Fibroblast of lung (primary cell): ENCODE data around the gene RASL11A. TPM values are rescaled to one million over a fixed set of nuclear protein-coding genes. Genes with fewer than 3 reads are reported as not detected.

Experiments used
- DNase-seq, 2 donors: peaks; one replicate each; pipeline versions ENCODE4 v3.0.0 to v3.0.0-alpha.2; 2010; ENCODE audit warnings: low read depth in 2 of 2
- H2AFZ ChIP-seq: 2 replicates; pipeline ENCODE4 v1.5.1; 2012; ENCODE audit warnings: low read length, control low read depth, inconsistent platforms
- H3K27ac ChIP-seq: 2 replicates; pipeline ENCODE4 v1.5.1; 2011; ENCODE audit warnings: low read length, control low read depth; ENCODE audit not compliant: insufficient read depth
- H3K27me3 ChIP-seq: 2 replicates; pipeline ENCODE4 v1.5.1; 2011; ENCODE audit warnings: mild to moderate bottlenecking, low read length; ENCODE audit not compliant: control insufficient read depth, insufficient read depth
- H3K36me3 ChIP-seq: 2 replicates; pipeline ENCODE4 v1.5.1; 2011; ENCODE audit warnings: low read length; ENCODE audit not compliant: control insufficient read depth, insufficient read depth
- H3K4me1 ChIP-seq: 2 replicates; pipeline ENCODE4 v1.5.1; 2011; ENCODE audit warnings: low read length; ENCODE audit not compliant: control insufficient read depth, insufficient read depth; ENCODE audit errors: extremely low read depth
- H3K4me2 ChIP-seq: 2 replicates; pipeline ENCODE4 v1.5.1; 2011; ENCODE audit warnings: low read length, control low read depth; ENCODE audit not compliant: insufficient read depth; ENCODE audit errors: extremely low read depth
- H3K4me3 ChIP-seq, 4 experiments: fragments of 200-600 bp in 1 of 4; sonication (generic) in 1 of 4; replicated peaks in 1 of 4; 2 replicates each; pipeline ENCODE4 v1.5.1; 2011 to 2016; ENCODE audit warnings: low read length in 4 of 4, low read depth in 3 of 4, mild to moderate bottlenecking in 3 of 4, control low read depth in 2 of 4, inconsistent platforms in 1 of 4, mixed read lengths in 1 of 4; ENCODE audit not compliant: insufficient read depth in 1 of 4; ENCODE audit errors: control extremely low read depth in 1 of 4
- H3K79me2 ChIP-seq: 2 replicates; pipeline ENCODE4 v1.5.1; 2012; ENCODE audit warnings: mild to moderate bottlenecking, low read length, inconsistent platforms; ENCODE audit not compliant: control insufficient read depth, insufficient read depth
- H3K9ac ChIP-seq: 2 replicates; pipeline ENCODE4 v1.5.1; 2011; ENCODE audit warnings: mild to moderate bottlenecking, low read length, control low read depth; ENCODE audit not compliant: insufficient read depth
- H3K9me3 ChIP-seq: 2 replicates; pipeline ENCODE4 v1.5.1; 2012; ENCODE audit warnings: low read depth, low read length; ENCODE audit not compliant: control insufficient read depth, insufficient read depth
- H4K20me1 ChIP-seq: 2 replicates; pipeline ENCODE4 v1.5.1; 2011; ENCODE audit warnings: low read length; ENCODE audit not compliant: control insufficient read depth, insufficient read depth; ENCODE audit errors: extremely low read depth
- EZH2 ChIP-seq: IDR thresholded peaks from 2 replicates; pipeline ENCODE4 v1.5.1; 2012; ENCODE audit warnings: low read length, control low read depth, mild to moderate bottlenecking; ENCODE audit errors: missing control alignments
- polyA plus RNA-seq, 2 donors: library from polyadenylated mRNA; depleted of rRNA in 1 of 2; stranded (reverse) in 1 of 2; unstranded in 1 of 2; fragments of >200 nt; gene quantifications; 2 replicates each; pipeline ENCODE4 v1.2.1, GENCODE V29; 2011 to 2012; ENCODE audit warnings: missing spikeins in 1 of 2
- total RNA-seq: library from RNA; depleted of rRNA; stranded (reverse); fragments of >200 nt; gene quantifications from 2 replicates; pipeline ENCODE4 v1.2.1, GENCODE V29; 2014
- TF ChIP-seq, protein P1 (sequence below), 2 donors: IDR thresholded peaks in 1 of 2; conservative IDR thresholded peaks in 1 of 2; 1 replicate in 1 of 2; 2 replicates in 1 of 2; pipeline ENCODE4 v1.5.1; 2011 to 2012; ENCODE audit warnings: low read length in 2 of 2, control low read depth in 1 of 2, inconsistent platforms in 1 of 2, low read depth in 1 of 2, mild to moderate bottlenecking in 1 of 2

RASL11A gene
- total and polyA plus RNA-seq, 2 donors (not counting 1 experiment from before 2014, with no cell fraction given) = 10.4 to 73.5 TPM

- no peaks in the 10 kb centered on the region for H3K79me2 ChIP-seq
- H3K9me3 ChIP-seq = no peaks in the 10 kb centered on the region
- no peak overlapping the region for H3K27ac ChIP-seq
- DNase-seq = no peak
- H4K20me1 ChIP-seq = no peaks in the 10 kb centered on the region
- H3K4me3 ChIP-seq = no peak overlapping the region
- peaks cover 8% of the 10 kb centered on the region for H3K27me3 ChIP-seq
- no peak overlapping the region for H2AFZ ChIP-seq
- H3K4me2 ChIP-seq = no peak overlapping the region
- no peaks in the 10 kb centered on the region for H3K4me1 ChIP-seq
- no peaks in the 10 kb centered on the region for H3K36me3 ChIP-seq
- no peak for TF ChIP-seq EZH2
- TF ChIP-seq, protein P1, sequence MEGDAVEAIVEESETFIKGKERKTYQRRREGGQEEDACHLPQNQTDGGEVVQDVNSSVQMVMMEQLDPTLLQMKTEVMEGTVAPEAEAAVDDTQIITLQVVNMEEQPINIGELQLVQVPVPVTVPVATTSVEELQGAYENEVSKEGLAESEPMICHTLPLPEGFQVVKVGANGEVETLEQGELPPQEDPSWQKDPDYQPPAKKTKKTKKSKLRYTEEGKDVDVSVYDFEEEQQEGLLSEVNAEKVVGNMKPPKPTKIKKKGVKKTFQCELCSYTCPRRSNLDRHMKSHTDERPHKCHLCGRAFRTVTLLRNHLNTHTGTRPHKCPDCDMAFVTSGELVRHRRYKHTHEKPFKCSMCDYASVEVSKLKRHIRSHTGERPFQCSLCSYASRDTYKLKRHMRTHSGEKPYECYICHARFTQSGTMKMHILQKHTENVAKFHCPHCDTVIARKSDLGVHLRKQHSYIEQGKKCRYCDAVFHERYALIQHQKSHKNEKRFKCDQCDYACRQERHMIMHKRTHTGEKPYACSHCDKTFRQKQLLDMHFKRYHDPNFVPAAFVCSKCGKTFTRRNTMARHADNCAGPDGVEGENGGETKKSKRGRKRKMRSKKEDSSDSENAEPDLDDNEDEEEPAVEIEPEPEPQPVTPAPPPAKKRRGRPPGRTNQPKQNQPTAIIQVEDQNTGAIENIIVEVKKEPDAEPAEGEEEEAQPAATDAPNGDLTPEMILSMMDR (conservative IDR thresholded peaks at IDR 0.05 in 1 of 2, IDR thresholded peaks at IDR 0.05 in 1 of 2; ENCODE audit: low read depth in 1 of 2, low read length in 2 of 2) = no peak
- no peak overlapping the region for H3K9ac ChIP-seq
These were observed 30.4 kb downstream of the RASL11A start for GRCh38 chr13:27300941-27301586.

DNA sequence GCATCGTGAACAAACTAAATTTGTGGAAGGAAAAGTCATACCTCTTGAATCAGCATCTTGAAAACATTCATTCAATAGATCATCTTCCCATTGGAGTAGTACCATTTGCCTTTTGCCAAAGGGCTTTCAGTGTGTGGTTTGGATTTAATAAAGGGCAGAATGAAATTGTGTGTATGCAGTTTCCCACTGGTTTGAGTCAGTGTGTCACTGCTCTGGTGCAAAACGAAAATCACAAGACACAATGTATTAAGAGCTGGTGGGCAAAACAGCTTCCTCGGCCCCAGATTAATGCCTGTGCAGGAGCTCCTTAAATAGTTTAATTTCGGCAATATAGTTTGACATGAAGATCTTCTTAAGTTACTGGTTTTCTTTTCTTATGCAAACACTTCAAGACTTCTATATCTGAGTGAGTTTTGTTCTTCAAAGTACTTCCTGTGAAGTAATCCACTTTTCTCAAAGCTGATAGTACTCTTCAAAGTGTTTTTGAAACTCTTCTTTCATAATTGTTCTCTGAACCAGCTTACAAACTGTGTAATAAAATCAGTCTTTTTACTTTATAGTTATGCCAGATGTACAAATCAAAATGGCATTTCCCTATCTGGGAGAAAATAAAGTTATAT, 32.1 kb downstream of the RASL11A start:
- no peaks in the 10 kb centered on the region for H3K9me3 ChIP-seq
- TF ChIP-seq, protein P1 (conservative IDR thresholded peaks at IDR 0.05 in 1 of 2, IDR thresholded peaks at IDR 0.05 in 1 of 2; ENCODE audit: low read depth in 1 of 2, low read length in 2 of 2) = no peak
- no peak for TF ChIP-seq EZH2
- no peak overlapping the region for H3K27ac ChIP-seq

GRCh38 chr13:27304099-27304498, 33.5 kb downstream of the RASL11A start:
- Histone ChIP-seq H3K27ac (no peak overlapping the region), H3K79me2 (no peaks in the 10 kb centered on the region), H3K9me3 (no peaks in the 10 kb centered on the region), H3K4me2 (no peak overlapping the region), H3K4me1 (no peaks in the 10 kb centered on the region), H3K9ac (no peak overlapping the region), H3K4me3 (no peak overlapping the region), H4K20me1 (no peaks in the 10 kb centered on the region), H2AFZ (no peak overlapping the region), H3K27me3 (peaks cover 1% of the 10 kb centered on the region), H3K36me3 (no peaks in the 10 kb centered on the region)
- no peak for DNase-seq
- TF ChIP-seq, protein P1 (conservative IDR thresholded peaks at IDR 0.05 in 1 of 2, IDR thresholded peaks at IDR 0.05 in 1 of 2; ENCODE audit: low read depth in 1 of 2, low read length in 2 of 2) = no peak
- TF ChIP-seq EZH2 = no peak

More for the DNA sequence above, 32.1 kb downstream of the RASL11A start:
- Histone ChIP-seq H2AFZ (no peak overlapping the region), H3K79me2 (no peaks in the 10 kb centered on the region), H3K36me3 (no peaks in the 10 kb centered on the region), H3K4me1 (no peaks in the 10 kb centered on the region), H3K9ac (no peak overlapping the region), H3K4me3 (no peak overlapping the region), H3K4me2 (no peak overlapping the region), H3K27me3 (peaks cover 2% of the 10 kb centered on the region), H4K20me1 (no peaks in the 10 kb centered on the region)
- DNase-seq = no peak
